ENCODE measurements around the gene PRKRIP1. TPM values are rescaled to one million over a fixed set of nuclear protein-coding genes. Genes with fewer than 3 reads are reported as not detected.

Gene PRKRIP1
- total RNA-seq, 1 experiment from 2014 or later, result 38.8 TPM

GRCh38 chr7:102417105-102417504, 20.9 kb downstream of the PRKRIP1 start:
- Histone ChIP-seq H2AK5ac (ENCODE audit: insufficient read length, low read length) (no peak overlapping the region), H2BK5ac (ENCODE audit: insufficient read length, low read length) (no peak overlapping the region), H3K4me2 (ENCODE audit: insufficient read depth, insufficient read length, low read length) (no peak overlapping the region), H3K18ac (ENCODE audit: insufficient read length, low read depth, low read length) (no peak overlapping the region), H3K27me3 (ENCODE audit: insufficient read depth, low read length) (no peaks in the 10 kb centered on the region), H4K91ac (ENCODE audit: insufficient read length, low read depth, low read length) (no peak overlapping the region), H3K4me1 (ENCODE audit: insufficient read depth, low read length) (no peaks in the 10 kb centered on the region), H2BK15ac (ENCODE audit: low read depth, low read length) (no peak overlapping the region), H3K14ac (ENCODE audit: insufficient read depth, low read length) (no peak overlapping the region), H3K9ac (ENCODE audit: extremely low read depth, insufficient read length, low read length) (no peak overlapping the region), H2BK12ac (ENCODE audit: insufficient read length, low read depth, low read length) (no peak overlapping the region), H3K23me2 (ENCODE audit: insufficient read length, low read depth, low read length, poor library complexity, severe bottlenecking) (no peaks in the 10 kb centered on the region), H2BK120ac (ENCODE audit: low read depth, low read length, poor library complexity, severe bottlenecking) (no peak overlapping the region), H4K5ac (ENCODE audit: insufficient read length, low read depth, low read length) (no peak overlapping the region), H2BK20ac (ENCODE audit: low read depth, low read length, poor library complexity, severe bottlenecking) (no peak overlapping the region), H4K8ac (replicated peaks; ENCODE audit: insufficient read length, low read depth, low read length) (no peak overlapping the region), H3K79me2 (ENCODE audit: insufficient read depth, low read length) (no peaks in the 10 kb centered on the region), H3K4ac (ENCODE audit: low read depth, low read length) (no peak overlapping the region), H4K20me1 (ENCODE audit: control insufficient read depth, insufficient read depth, insufficient read length) (no peaks in the 10 kb centered on the region), H3T11ph (ENCODE audit: low read length) (no peak overlapping the region), H3K23ac (ENCODE audit: insufficient read length, low read depth, low read length) (no peak overlapping the region), H3K79me1 (ENCODE audit: insufficient read depth, low read depth, low read length, poor library complexity, severe bottlenecking) (no peaks in the 10 kb centered on the region), H2AFZ (ENCODE audit: low read length) (no peak overlapping the region), H3K9me3 (ENCODE audit: control insufficient read depth, low read depth, low read length) (no peaks in the 10 kb centered on the region), H3K56ac (ENCODE audit: insufficient read length, low read depth, low read length) (no peak overlapping the region), H3K27ac (ENCODE audit: insufficient read length, low read depth, low read length) (no peak overlapping the region)
- no CpG with 5 or more reads among the region's 3 CpGs for WGBS (ENCODE audit: extremely low coverage, insufficient read length, low lambda C conversion rate)
- no peak overlapping the region for H3K4me3 Mint-ChIP-seq
- peaks cover 13 to 71% (median 62%) of the 10 kb centered on the region in 3 experiments; a peak in 6 of 7 replicates for H3K36me3 Mint-ChIP-seq (ENCODE audit: insufficient read depth in 1 of 3, low read depth in 3 of 3)
- no peak for DNase-seq
- peaks cover 3 to 5% of the 10 kb centered on the region in 2 experiments; a peak in 3 of 4 replicates for H3K4me1 Mint-ChIP-seq
- TF ChIP-seq CTCF (conservative IDR thresholded peaks at IDR 0.05), result no peak
- no peaks in the 10 kb centered on the region for H3K27me3 Mint-ChIP-seq (ENCODE audit: low read depth)
- no peaks in the 10 kb centered on the region for H3K9me3 Mint-ChIP-seq
- no peak overlapping the region; a peak in 1 of 7 replicates for H3K27ac Mint-ChIP-seq

Data from H9 (cell line).